ENCODE data around the gene TWF2.
"Not testable (repeated sequence)": the region's sequence is repeated elsewhere in the genome, so short reads cannot be mapped to it uniquely, and the experiment has no call there.

Gene TWF2

DNA sequence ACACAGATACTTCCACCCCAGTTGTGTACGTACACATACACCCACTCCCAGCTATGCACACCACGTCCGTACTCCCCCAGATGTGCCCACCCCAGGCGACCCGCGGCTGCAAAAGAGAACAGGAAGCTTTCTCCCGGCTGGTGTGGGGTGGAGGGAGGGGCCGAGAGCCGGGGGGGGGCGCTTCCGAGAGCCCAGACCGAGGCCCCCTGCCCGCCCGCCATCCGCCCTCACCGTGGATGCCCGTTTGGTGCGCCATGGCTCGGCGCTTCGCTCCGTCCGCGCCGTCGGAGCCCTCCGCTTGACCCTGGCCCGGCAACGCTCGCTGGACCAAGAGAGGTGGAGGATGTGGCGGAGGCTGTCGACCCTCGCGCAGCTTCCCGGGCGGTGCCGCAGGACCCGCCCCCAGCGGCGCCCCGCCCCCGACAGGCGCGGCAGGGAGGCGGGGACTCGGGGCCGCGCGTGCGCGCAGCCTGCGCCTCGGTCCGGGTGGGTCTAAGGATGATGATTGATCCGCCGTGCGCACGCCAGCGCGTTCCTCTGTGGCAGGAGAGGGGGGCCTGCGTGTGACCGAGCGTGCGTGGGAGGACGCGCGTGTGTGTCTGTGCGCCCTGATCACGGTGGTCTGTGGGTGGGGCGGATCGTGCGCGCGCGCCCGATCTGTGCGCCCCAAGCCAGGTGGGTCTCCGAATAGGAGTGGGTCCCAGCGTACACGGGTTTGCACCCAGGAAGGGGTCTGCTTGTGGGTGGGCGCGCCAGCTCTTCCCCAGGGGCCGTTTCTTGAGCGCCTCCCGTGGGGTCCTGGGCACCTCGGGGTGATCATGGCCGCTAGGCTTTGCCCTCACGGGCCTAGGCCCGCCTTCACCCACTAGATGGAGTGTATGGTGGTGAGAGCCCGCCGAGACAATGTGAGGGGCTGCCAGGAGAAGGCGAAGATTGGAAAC lies at the start of gene TWF2:
TSS of gene TWF2 (minus strand) at position 398 of the 941 bp plus-strand sequence. CDS start at position 256, 142 bp downstream.
- DNase-seq, result peak; percentile 88

DNA sequence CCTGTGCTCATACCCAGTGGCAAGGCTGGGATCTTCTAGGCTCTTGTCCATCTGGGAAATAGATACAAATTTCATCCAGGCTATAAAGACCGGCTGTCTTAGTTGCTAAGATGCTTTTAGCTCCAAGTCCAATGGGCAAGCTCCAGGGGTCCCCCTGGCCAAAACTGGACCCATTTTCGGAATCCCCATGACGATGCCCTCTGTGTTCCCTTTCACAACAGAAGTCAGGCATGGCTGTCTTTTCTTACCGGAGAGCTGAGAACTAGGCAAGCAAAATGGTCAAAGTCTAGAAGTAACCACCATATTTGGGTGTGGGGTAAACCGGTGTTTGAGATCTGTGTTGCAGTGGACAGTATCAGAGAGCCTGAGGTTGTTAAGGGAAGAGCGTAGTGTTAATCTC lies 49.7 kb upstream of the TWF2 start:
- DNase-seq, result no peak

DNA sequence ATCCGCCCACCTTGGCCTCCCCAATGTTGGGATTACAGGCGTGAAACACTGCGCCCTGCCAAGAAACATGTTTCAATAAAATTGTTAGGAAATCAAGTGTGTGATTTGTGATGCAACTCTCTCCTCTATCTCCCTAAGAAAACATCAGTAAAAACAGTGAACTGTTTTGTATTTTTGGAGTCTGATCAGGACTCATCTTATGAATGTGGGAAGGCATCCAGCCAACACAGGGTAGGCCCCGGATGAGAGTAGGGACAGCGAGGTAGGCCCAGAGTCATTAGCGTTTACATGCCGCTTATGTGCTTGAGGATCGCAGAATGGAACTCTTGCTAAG lies 47.8 kb upstream of the TWF2 start:
- no peak for DNase-seq

DNA sequence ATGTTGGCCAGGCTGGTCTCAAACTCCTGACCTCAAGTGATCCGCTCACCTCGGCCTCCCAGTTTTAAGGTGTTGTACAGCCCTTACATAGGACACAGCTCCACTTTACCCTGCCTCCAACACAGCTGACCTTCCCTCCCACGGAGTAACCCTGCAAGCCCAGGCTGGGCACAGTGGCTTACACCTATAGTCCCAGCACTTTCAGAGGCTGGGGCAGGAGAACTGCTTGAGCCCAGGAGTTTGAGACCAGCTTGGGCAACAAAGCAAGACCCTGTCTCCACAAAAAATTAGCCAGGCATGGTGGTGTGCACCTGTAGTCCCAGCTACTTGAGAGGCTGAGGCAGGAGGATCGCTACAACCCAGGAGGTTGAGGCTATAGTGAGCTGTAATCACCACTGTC lies 45.1 kb upstream of the TWF2 start:
- DNase-seq, result not testable (repeated sequence)

DNA sequence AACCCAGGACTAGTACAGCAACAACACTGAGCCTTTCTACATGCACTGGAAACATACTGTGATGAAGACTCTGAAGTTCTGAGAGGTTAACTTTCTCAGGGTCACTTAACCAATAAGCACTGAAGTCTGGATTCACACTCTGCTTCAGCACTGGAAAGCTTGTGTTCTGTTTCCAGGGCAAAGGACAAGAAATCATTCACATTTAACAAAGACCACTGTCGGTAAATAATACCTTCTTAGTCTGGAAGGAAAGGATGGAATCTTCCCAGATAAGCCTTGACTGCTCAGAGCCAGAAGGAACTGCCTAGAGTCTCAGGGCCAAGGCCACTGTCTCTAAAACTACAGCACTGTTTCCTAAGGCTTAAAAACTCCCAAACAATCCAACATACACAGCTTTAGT lies 44.3 kb upstream of the TWF2 start:
- DNase-seq, result no peak

DNA sequence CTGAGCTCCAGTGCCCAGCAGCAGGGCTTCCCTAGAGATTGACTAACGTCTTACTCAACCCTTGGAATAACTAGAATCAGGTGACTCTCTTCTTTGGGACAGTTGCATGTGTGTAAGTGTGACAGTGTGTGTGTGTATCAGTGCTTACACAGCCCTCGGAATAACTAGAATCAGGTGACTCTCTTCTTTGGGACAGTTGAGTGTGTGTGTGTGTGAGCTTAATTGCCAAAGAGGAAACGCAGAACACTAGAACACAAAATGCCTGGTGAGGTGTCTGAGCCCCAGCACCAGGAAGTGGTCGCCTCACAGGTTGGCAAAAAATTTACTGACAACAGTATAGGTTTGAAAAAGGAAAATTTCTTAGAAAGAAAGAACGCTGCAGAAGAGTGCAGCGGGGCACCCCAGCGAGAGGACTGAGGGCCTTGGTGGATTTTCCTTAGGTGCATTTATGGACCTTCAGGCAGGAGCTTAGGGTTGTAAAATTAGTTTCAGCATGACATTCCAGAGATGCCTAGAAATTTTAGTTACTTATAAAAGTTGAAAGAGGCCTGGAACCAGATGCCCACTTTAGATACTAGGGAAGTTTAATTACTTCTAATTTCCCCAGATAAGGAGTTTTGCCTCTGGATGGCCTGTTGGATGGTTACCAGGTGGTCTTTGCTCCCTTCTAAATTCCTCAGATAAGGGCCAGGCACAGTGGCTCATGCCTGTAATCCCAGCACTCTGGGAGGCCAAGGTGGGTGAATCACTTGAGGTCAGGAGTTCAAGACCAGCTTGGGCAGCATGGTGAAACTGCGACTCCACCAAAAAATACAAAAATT lies 43.2 kb upstream of the TWF2 start:
- DNase-seq, result no peak

DNA sequence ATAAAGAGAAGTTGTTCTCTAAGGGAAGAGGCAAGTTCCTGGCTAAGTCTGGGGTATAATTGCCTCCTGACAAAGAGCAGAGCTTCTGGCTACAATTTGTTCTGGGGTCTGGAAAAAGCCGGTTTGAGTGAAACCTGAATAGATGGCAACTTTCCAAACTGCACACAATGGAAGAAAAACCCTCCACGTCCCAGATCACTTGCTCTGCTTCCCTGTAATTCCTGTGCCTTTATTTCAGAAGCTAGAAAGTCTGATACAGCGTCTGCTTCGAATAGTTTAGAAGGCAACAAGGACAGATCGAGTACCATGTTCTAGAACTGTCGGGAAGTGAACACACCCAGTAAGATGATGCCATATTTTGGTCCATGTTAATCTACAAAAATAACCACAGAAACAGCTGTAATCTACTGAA lies 41.1 kb upstream of the TWF2 start:
- no peak for DNase-seq

DNA sequence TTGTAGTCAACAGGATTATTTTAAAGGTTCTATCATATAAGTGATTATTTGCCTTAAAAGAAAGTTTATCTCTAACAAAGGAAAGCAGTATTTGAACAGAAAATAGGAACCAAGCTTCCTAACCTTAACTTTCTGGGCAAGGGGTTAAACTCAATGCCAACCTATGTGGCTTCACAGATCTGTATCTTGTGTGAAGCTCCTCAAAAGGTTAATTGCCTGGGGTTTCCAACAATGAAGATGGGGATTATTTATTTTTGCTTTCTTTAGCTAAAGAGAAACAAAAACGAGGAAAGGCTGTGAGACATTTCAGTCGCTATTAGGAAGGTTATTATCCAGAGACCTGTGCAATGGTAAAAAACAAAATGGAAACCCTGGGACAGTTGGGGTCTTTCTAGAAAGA lies 40.6 kb upstream of the TWF2 start:
- DNase-seq, result no peak

DNA sequence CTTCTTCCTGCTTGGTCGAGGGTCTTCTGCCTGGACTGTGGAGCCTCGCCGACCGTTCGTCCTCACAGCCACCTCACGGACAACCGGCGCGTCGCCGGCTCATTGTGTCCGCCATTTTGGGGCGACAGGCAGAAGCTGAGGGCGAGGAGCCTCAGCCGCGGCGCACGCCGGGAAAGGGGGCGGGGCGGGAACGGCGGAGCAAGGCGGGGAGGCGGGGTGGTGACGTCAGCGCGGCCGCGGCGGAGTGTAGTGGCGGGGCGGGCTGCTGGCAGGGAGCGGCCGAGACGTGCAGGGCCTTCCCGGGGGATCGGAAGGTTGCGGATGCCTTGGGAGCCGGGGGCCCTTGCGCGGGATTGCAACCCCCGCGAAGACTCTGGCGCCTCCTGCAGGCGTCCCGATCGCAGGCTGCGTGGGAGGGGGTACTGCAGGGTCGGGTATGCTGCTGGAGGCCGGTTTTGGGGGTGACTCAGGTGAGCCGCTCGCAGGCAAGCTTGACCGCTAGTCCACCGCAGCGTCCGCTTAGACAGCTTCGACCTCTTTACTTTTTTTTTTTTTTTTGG lies 39.6 kb upstream of the TWF2 start, which contains the start of gene WDR82:
TSS of gene WDR82 (minus strand) at position 140 of the 560 bp plus-strand sequence. CDS start 288 bp downstream, outside the sequence.
- DNase-seq, result peak; percentile 99

DNA sequence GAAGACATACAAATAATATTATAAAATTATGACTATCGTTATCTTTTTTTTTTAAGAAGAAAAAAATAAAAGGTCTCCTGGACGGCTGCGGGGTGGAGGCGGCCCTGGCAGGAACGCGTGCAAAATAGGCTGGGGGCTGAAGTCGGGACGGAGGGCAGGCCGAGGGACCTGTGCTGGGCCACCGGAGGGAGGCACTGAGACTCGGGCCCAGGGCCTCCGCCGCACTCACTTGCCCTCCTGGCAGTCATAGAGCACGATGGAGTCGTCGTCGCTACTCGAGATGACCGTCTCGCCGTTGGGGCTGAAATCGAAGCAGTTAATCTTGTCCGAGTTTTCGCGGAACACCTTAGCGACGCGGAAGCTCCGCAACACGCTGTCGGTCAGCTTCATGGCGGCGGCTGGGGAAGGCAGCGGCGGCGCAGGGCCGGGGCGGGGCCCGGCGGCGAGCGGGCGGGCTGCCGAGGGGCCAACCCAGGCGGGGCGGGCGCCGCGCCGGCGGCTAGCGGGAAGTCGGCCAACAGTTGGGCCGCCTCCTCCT lies 39.1 kb upstream of the TWF2 start:
- DNase-seq, result no peak

DNA sequence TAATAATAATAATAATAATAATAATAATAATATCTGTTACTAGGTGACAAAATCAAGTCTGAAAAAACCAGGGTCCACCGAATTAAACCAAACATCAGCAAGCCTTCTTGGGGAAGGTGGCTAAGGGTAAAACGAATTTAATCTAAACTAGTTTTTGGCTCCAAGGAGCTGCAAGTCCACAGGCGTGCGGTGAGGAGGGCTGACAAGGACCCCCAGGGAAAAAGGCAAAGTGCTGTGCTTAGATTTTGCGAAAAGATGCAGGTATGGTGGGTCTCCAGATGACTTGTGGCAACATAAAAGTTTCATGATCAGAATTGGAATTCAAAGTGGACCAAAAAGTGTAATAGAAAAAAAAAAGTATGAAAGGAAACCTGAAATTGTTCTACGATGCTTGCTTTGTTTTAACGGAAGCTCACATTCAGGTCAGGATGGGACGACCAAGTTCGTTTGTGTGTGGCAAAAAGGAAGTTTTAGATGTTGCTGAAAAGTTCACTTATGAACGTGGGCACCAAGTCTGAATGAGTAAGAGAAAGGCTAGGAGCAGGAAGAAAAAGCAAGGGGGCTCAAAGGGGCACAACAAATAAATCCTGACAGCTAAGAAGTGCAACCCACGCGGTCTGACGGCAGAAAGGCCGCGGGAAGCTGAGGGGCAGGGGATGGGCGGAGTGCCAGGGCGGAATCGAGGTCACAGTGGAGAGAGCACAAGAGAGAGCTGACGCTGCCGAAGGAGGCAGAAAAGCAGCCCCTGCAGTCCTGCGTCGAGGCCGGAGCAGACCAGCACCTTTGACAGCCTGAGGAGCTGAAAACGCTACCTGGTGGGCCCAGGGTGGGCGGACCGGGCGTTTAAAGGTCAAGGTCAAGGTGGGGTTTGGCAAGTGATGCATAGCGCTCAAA lies 38.4 kb upstream of the TWF2 start:
- peak; percentile 75 for DNase-seq

DNA sequence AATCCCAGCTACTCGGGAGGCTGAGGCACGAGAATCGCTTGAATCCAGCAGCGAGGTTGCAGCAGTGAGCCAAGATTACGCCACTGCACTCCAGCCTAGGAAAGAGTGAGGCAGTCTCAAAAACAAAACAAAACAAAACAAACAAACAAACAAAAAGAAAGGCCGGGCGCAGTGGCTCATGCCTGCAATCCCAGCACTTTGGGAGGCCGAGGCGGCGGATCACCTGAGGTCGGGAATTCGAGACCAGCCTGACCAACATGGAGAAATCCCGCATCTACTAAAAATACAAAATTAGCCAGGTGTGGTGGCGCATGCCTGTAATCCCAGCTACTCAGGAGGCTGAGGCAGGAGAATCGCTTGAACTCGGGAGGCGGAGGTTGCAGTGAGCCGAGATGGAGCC lies 35.8 kb upstream of the TWF2 start:
- not testable (repeated sequence) for DNase-seq

DNA sequence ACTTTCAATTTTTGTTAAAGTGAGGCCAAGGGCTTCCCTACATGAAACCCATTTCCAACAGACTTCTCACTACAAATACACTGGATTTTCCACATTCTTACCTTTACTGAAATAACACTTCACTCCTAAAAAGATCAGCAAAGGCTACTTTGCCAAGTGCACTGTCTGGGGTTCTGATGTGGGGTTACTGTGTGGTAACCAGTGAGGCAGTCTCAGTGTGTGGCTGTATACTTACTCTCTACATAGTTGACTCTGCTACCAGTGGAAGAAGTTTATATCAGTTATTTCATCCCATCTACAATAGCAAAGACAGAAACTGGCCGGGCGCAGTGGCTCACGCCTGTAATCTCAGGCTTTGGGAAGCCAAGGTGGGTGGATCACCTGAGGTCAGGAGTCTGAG lies 33.9 kb upstream of the TWF2 start:
- no peak for DNase-seq

DNA sequence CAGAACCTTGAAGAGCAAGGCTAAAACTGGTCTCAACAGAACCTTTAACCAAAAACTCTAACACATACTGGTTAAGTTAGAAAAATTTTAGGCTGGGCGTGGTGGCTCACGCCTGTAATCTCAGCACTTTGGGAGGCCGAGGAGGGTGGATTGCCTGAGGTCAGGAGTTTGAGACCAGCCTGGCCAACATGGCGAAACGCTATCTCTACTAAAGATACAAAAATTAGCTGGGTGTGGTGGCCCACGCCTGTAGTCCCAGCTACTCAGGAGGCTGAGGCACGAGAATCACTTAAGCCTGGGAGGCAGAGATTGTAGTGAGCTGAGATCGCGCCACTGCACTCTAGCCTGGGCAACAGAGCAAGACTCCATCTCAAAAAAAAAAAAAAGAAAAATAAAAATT lies 33.2 kb upstream of the TWF2 start:
- DNase-seq, result not testable (repeated sequence)

DNA sequence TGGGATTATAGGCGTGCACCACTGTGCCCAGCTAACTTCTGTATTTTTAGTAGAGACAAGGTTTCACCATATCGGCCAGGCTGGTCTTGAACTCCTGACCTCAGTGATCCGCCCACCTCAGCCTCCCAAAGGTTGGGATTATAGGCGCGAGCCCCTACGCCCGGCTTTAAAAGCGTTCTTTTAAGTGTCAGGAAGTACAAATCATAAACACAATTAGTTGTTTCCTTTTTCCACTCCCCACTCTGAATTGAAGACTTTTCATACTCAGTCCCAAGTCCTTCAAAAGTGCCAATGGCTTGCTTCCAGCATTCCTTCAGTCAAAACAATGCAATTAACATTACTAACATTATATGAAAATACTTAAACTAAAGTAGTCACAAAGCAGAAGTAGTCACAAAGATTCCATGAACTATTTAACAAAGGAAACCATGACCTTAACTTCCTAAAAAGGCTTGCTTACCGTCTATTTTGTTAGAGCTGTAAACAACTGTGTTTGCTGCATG lies 31.3 kb upstream of the TWF2 start:
- no peak for DNase-seq

DNA sequence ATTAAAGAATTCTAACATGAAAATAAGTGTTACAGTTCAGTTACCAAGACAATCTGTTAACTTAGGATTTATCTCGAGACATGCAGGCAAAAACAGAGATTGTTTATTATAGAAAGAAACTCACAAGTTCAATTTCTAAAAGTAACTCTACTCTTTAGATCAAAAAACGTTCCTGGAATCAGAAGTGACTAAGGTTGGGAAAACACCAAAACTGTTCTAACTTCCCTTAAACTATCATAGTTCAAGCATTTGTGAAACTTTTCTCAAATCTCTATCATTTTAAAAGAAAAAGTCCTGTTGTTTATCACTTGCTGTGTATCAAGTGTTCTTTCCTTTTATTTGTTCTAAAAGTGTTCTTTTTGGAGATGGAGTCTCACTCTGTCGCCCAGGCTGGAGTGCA lies 30.8 kb upstream of the TWF2 start:
- DNase-seq, result no peak

DNA sequence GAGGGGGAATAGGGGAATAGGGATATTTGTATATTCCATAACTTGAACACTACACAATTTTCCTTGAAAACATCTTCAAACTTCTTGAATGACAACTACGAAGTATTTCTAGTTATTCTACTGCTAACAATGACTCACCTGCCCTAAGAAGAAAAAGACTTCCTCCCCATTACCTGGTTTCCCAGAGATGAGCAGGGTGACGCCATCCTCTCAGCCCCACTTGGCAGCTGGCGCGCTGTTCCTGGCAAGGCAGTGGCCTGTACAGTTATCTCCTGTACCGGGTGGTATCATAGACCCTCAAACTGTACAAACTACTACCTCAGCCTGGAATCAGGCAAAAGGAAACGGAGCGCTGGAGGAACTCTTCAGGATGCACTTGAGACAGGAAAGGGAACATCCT lies 29.1 kb upstream of the TWF2 start:
- no peak for DNase-seq

DNA sequence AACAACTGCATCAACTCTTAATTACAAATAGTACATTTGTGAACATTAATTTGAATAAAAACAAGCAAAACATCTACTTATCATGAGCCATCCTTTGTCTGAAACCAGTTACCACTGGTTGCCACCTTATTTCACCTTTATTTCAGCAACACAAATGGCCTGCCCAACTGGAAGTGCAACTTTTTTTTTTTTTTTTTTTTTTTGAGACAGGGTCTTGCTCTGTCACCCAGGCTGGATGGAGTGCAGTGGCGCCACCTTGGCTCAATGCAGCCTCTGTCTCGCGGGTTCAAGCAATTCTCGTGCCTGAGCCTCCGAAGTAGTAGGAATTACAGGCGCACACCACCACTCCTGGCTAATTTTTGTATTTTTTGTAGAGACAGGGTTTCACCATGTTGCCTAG lies 26.4 kb upstream of the TWF2 start:
- DNase-seq, result no peak

DNA sequence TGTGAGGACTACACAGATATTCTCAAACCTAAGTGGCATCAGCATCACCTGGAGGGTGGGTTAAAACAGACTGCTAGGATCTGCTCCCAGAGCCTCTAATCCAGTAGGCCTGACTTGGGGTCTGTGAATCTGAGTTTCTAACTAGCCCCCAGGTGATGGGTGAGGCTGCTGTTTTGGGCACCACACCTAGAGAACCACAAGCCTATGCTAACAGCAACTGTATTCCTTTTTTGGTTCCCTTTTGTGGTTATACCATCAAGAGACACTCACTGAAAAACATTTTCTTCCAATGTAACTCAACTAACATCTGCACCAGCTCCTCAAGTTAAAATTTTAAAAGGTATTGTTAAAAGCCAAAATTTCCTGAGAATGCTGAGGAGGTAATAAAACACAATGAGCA lies 23.5 kb upstream of the TWF2 start:
- DNase-seq, result no peak

DNA sequence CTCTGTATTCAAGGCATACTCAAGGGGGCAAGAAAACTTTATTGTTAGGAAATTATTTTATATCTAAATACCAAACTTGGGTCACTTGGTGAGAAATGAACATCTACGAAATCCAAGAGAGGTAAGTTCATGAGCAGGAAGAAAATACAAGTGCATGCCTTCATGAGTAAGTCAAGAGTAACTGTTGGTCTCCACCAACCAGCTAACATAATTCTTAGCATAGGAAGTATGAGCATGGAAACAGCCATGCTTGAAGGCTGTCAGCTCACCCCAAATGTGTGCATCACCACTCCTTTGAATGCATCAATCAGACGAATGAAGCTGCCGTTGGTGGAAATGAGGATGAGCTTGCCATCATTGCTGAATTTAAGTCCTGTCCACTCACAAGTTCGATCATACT lies 20.5 kb upstream of the TWF2 start:
- no peak for DNase-seq

DNA sequence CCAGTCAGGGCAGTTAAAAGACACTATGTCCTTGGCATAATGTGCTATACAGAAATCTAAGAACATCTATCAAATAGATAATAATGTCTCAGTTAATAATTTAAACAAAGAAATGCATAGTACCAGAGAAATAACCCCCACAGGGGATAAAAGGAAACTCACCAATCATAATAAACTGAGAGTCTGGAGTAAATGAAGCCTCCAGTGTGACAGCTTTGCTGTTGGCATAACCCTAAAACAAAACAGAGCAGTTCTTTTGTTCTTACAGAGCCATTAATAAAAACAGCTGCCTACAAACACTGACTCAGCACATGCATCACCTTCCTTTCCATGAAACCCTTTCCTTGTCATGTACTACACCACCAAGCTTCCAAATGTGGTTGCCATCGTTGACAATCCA lies 20.1 kb upstream of the TWF2 start:
- DNase-seq, result no peak

DNA sequence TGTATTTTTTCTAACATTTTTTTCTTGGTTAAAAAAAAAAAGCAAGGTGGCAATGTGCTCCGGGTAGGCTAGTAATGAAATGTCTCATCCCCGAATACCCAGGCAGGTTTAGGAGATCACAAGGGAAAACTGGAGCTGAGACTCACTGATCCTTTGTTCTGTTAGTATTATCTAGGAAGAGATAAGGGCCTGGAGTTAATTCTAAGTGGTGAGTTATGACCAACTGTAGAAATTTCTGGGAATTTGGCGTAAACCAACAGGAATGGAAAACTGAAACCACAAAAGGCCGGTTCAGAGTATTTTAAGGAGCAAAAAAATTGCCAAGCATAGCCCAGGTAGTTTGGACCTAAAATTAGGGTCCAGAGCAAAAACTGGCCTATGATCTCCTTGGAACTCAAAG lies 19.0 kb upstream of the TWF2 start:
- DNase-seq, result no peak

Data from activated CD4-positive, CD25-positive, alpha-beta regulatory T cell treated with anti-CD3 and anti-CD28 coated beads, Interleukin-2, amount 50 U/mL, for 72 hours (primary cell).